Measurements from ENCODE around the gene C11orf91.

Gene C11orf91

DNA sequence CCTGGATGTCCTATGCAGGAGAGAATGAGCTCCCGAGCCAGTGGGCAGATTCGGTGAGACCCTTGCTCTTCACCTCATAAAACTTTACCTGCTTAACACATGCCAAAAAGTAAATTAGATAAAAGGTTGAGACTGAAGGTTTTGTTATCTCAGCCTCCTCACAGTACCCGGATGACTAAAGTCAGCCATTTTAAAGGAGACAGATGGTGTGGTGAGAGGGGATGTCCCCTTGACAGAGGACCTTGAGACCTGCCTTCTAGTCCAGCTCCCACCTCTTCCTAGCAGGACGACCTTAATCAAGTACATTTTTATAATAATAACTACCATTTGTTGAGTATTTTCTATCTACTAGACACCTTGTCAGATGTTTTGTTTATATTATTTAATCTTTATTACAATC, 39.7 kb downstream of the C11orf91 start:
- no peaks in the 10 kb centered on the region for H3K36me3 Mint-ChIP-seq (ENCODE audit: low read depth)
- no peak overlapping the region for H3K27ac Mint-ChIP-seq
- no peak for DNase-seq
- H3K27me3 Mint-ChIP-seq, result peaks cover 15% of the 10 kb centered on the region
- H3K4me3 Mint-ChIP-seq, result no peak overlapping the region
- no peaks in the 10 kb centered on the region for H3K9me3 Mint-ChIP-seq
- no peaks in the 10 kb centered on the region for H3K4me1 Mint-ChIP-seq (ENCODE audit: low read depth)

DNA sequence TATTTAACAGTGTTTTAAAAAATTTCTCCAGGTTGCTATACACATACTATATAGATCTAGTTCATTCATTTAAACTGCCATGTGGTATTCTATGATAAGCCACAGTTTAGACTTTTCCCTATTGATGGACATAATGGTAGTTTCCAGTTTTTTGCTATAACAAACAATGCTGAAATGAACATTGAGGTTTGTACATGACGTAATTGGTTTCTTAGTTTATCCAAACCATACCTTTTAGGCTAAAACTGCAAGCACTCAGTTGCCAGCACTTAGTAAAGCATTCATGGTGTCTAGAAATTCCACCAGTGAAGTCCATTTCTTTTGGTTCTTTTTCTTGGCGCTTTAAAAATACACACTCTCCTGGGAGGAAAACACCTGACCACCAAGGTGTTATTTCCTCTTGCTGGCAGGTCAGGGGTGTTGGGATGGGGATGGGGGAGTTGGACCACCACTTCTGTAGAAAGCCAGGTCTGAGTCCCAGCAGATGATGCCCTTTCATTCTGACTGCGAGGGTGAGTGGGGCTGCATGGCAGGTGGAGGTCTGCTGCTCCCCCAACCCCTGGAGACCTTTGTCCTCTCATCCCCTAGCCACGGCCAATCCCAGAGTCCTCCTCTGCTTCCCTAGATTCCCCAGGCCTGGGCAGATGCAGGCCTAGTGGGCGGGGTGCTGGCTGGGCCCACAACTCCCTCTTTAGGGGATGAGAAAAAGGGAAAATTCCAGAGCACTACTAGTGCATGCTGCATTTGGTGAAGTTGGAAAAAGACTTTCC, 41.1 kb downstream of the C11orf91 start:
- H3K27ac Mint-ChIP-seq, result no peak overlapping the region

DNA sequence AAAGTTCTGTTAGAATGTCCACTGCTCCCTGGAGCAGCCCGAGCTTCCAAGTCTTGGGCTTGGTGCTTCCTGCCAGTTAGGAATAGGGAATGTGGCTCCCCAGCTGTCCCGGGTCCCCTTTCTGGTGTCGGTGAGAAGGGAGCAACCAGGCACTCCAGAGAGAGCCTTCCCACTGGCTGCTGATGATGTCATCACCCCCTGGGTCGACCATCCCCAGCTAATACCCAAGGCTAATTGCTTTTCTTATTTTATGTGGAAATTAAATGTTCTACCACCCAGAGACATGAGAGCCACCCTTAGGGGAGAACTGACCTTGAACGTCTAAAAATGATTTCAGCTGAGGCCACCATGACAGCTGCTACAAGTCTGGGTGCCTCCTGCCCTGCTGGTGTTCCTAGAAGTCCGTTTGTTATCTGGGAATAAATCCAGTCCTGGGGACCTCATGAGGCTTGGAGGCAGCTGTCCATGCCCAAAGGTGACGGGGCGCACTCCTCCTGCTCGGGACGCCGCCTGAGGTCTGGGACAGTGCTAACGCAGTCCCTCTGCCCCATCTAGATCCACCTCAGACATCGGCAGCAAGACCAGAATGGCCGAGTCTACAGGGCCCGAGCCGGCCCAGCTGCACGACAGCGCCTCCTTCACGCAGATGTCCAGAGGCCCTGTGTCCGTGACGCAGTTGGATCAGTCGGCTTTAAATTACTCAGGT, 42.3 kb downstream of the C11orf91 start:
- Mint-ChIP-seq H3K27me3 (peaks cover 23% of the 10 kb centered on the region), H3K4me1 (ENCODE audit: low read depth) (no peaks in the 10 kb centered on the region), H3K36me3 (ENCODE audit: low read depth) (no peaks in the 10 kb centered on the region), H3K4me3 (no peak overlapping the region), H3K9me3 (no peaks in the 10 kb centered on the region), H3K27ac (no peak overlapping the region)
- DNase-seq, result no peak

More for the DNA sequence above, 41.1 kb downstream of the C11orf91 start:
- Mint-ChIP-seq H3K4me1 (ENCODE audit: low read depth) (no peaks in the 10 kb centered on the region), H3K9me3 (no peaks in the 10 kb centered on the region), H3K4me3 (no peak overlapping the region), H3K36me3 (ENCODE audit: low read depth) (no peaks in the 10 kb centered on the region), H3K27me3 (peaks cover 25% of the 10 kb centered on the region)
- DNase-seq, result no peak

DNA sequence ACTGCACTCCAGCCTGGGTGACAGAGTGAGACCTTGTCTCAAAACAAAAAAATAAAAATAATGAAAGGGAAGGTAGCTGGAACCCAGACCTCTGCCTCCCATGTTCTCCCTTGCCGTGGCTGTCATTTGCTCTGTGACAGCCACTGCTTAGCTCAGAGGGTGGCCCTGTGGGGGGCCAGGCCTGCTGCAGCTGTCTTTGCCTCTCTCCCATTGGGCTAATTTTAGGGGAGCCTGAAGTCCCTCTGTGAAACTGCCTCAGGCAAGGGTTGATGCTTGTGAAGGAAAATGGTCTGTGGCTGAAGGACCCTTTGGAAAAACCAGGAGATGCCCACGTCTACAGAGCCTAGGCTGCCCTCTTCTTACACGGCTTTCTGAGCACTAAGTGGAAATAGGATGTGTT, 42.9 kb downstream of the C11orf91 start:
- peaks cover 23% of the 10 kb centered on the region for H3K27me3 Mint-ChIP-seq

DNA sequence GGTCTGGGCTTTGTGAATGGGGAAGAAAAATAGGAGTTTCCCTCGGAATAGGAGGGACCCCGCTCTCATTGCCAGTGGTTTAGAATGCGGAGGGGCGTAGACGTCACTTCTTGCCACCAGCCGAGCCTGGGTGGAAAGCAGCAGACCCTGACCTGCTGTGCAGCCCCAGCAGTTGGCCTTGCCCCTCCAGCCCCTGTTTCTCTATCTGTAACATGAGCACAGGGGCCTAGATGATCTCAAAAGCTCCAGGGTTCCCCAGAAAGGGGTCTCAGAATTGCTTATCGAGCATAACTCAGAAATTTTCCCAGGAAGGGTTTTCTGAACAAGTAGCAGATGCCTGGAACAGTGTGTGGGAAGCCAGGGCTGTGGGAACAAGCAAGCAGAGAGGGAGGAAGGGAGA, 43.9 kb downstream of the C11orf91 start:
- H3K4me1 Mint-ChIP-seq (ENCODE audit: low read depth), result no peaks in the 10 kb centered on the region
- no peak overlapping the region for H3K4me3 Mint-ChIP-seq
- no peak overlapping the region for H3K27ac Mint-ChIP-seq
- no peaks in the 10 kb centered on the region for H3K9me3 Mint-ChIP-seq
- DNase-seq, result no peak
- H3K27me3 Mint-ChIP-seq, result peaks cover 23% of the 10 kb centered on the region
- H3K36me3 Mint-ChIP-seq (ENCODE audit: low read depth), result no peaks in the 10 kb centered on the region

More for the DNA sequence above, 42.9 kb downstream of the C11orf91 start:
- Mint-ChIP-seq H3K27ac (no peak overlapping the region), H3K9me3 (no peaks in the 10 kb centered on the region), H3K36me3 (ENCODE audit: low read depth) (no peaks in the 10 kb centered on the region), H3K4me1 (ENCODE audit: low read depth) (no peaks in the 10 kb centered on the region), H3K4me3 (no peak overlapping the region)
- DNase-seq, result no peak

DNA sequence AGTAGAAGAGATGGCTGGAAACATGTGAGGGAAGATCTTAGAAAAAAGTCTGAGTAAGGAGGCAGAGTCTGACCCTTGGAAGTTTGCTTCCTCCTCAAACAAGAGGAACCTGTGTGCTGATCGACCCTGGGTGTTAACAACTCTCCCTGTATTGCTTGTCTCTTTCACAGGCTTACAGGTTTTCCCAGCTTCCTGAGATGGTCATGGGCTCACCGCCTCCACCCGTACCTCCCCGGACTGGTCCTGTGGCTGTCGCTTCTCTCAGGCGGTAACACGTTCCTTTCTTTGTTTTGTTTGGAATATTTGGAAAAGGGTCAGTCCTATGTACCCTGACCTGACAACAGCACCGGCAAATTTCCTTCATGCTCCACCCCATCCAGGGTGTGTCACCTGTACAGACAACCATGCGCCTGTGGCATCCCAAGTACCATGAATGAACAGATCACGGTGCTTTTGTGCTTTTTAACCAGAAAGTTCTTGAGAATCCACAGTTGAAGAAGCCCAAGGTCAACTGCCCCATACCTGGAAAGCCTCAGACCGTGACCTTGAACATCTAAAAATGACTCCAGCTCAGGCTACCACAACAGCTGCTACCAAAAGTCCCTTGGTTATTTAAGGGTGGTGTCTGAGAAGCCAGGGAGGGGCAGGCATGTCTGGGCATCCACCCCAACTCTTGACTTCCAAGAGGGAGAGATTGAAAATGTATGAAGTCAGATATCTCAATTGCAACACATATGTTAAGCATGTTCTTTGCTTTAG, 44.6 kb downstream of the C11orf91 start:
- no peak overlapping the region for H3K27ac Mint-ChIP-seq
- H3K27me3 Mint-ChIP-seq, result peaks cover 23% of the 10 kb centered on the region
- no peaks in the 10 kb centered on the region for H3K4me1 Mint-ChIP-seq (ENCODE audit: low read depth)
- no peak overlapping the region for H3K4me3 Mint-ChIP-seq
- no peaks in the 10 kb centered on the region for H3K36me3 Mint-ChIP-seq (ENCODE audit: low read depth)
- no peaks in the 10 kb centered on the region for H3K9me3 Mint-ChIP-seq
- DNase-seq, result no peak

DNA sequence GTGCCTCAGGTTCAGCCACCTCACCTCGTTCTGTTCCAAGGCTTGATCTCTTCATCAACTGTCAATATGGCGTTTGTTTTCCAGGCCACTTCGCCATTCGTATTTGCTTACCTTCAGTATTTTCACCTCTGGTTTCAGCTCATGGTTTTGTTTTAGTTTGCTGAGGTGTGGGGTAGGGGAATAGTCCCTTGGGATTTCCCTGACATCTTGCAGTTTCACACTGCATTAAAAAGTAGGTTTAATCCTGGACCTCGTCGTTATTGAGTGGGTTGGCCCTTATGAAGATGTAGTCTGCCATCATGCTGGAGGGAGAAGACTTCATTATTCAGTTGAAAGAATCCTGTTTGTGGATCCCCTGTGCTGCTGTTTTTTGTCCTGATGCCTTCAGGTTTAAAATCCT, 46.0 kb downstream of the C11orf91 start:
- Mint-ChIP-seq H3K9me3 (no peaks in the 10 kb centered on the region), H3K27me3 (peaks cover 26% of the 10 kb centered on the region), H3K4me1 (ENCODE audit: low read depth) (no peaks in the 10 kb centered on the region), H3K27ac (no peak overlapping the region), H3K36me3 (ENCODE audit: low read depth) (no peaks in the 10 kb centered on the region), H3K4me3 (no peak overlapping the region)
- no peak for DNase-seq

DNA sequence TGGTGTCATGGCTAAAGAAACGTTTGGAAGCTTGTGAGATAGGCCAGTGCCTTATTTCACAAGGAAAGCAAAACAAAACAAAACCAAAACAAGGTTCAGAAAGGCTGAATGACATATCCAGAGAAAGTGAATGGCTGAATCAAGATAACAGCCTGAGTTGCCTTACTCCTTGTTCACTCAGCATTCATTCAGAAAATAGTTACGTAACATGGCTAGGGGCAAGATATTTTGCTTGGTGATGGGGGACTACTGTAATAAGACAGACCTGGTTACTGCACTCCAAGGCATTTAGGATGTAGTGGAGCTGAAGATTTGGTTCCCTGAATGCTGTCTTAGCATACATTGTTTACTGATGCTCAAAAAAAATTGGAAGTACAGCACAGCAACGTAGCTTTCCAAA, 47.7 kb downstream of the C11orf91 start:
- H3K27me3 Mint-ChIP-seq, result peaks cover 26% of the 10 kb centered on the region
- no peaks in the 10 kb centered on the region for H3K9me3 Mint-ChIP-seq
- no peaks in the 10 kb centered on the region for H3K4me1 Mint-ChIP-seq (ENCODE audit: low read depth)
- H3K36me3 Mint-ChIP-seq (ENCODE audit: low read depth), result no peaks in the 10 kb centered on the region
- no peak overlapping the region for H3K27ac Mint-ChIP-seq
- no peak overlapping the region for H3K4me3 Mint-ChIP-seq
- no peak for DNase-seq

DNA sequence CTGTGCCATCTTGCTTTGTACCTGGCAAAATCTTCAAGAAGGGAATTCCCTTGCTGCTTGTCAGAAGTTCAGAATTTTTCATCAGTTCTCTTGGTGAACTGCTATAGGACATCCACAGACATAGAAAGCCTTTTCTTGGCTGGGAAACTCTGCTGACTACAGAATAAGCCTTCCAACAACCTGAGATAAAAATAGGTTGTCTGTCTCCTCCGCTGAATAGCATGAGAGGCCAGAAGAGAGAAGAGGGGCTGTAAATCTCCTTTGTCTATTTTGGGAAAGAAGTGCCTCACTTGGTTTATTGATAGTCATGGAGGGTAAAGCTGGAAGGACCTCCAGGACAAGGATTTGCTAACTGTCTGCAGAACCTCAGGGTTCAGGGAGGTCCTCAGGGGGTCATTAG, 48.2 kb downstream of the C11orf91 start:
- H3K27me3 Mint-ChIP-seq, result peaks cover 26% of the 10 kb centered on the region
- DNase-seq, result no peak
- H3K36me3 Mint-ChIP-seq (ENCODE audit: low read depth), result no peaks in the 10 kb centered on the region
- H3K9me3 Mint-ChIP-seq, result no peaks in the 10 kb centered on the region
- H3K4me1 Mint-ChIP-seq (ENCODE audit: low read depth), result no peaks in the 10 kb centered on the region
- no peak overlapping the region for H3K27ac Mint-ChIP-seq
- H3K4me3 Mint-ChIP-seq, result no peak overlapping the region

DNA sequence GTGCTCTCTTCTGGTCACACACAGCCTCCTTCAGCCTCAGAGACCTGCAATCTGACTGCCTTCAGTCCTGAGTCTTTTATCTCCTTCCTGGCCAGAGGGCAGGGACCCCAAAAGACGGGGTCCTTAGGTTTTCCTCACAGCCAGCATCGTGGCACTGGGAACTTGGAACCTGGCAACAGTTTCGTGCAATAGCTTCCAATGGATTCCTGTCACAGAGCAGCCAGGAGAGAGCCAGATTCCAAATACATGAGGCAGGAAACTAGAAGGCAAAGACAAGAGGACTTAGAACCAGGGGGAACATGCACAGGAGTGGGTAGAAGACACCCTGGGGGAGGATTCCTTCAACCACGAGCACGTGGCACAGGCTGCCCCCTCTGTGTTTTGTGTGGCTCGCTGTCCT, 48.6 kb downstream of the C11orf91 start:
- no peak overlapping the region for H3K27ac Mint-ChIP-seq
- DNase-seq, result no peak
- no peak overlapping the region for H3K4me3 Mint-ChIP-seq
- H3K36me3 Mint-ChIP-seq (ENCODE audit: low read depth), result no peaks in the 10 kb centered on the region
- no peaks in the 10 kb centered on the region for H3K4me1 Mint-ChIP-seq (ENCODE audit: low read depth)
- H3K27me3 Mint-ChIP-seq, result peaks cover 26% of the 10 kb centered on the region
- H3K9me3 Mint-ChIP-seq, result no peaks in the 10 kb centered on the region

DNA sequence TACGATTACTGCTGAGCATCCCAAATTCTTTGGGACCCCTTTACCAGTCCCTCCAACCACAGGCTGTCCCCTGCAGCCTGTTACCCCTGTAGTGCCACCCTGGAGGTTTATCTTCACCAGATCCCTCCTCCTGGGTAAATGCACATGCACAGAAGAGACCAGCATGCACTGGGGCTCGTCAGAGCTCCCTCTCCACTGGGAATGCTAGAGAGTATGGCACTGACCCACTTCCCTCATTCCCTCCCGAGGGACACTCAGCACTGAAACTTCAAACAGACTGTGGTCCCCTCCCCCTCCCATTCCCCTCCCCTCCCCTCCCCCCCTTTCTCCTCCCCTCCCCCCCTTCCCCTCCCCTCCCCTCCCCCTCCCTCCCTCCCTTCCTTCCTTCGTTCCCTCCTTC, 49.1 kb downstream of the C11orf91 start:
- Mint-ChIP-seq H3K27ac (no peak overlapping the region), H3K4me3 (no peak overlapping the region), H3K27me3 (peaks cover 26% of the 10 kb centered on the region), H3K4me1 (ENCODE audit: low read depth) (no peaks in the 10 kb centered on the region), H3K36me3 (ENCODE audit: low read depth) (no peaks in the 10 kb centered on the region), H3K9me3 (no peaks in the 10 kb centered on the region)
- DNase-seq, result no peak

DNA sequence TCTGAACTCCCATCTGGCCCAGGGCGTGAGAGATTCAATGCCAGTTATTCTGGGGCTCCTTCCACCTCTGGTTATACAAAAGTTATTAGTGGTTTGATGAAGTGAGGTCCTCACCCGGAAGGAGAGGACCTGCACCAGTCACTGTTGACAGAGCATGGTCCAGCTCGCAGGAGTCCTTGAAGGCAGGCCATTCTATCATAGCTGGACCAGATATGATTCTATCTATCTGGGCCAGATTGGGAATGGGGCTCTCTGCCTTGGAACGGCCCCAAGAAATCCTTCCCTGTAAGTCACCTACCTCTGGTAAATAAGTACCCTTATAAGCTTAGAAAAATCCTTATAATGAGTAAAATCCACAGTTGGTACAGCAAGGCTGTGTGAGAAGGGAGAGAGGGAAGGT, 50.7 kb downstream of the C11orf91 start:
- Mint-ChIP-seq H3K9me3 (no peaks in the 10 kb centered on the region), H3K27me3 (peaks cover 18% of the 10 kb centered on the region), H3K4me3 (no peak overlapping the region), H3K36me3 (ENCODE audit: low read depth) (no peaks in the 10 kb centered on the region), H3K27ac (no peak overlapping the region), H3K4me1 (ENCODE audit: low read depth) (no peaks in the 10 kb centered on the region)
- no peak for DNase-seq
